H1 (cell line): Measurements from ENCODE around the gene NGFR. TPM values are rescaled to one million over a fixed set of nuclear protein-coding genes. Genes with fewer than 3 reads are reported as not detected.

ENCODE experiments used
- POLR2AphosphoS5 ChIP-seq: IDR thresholded peaks from 2 replicates; pipeline ENCODE4 v1.6.1; 2011; ENCODE audit warnings: low read depth, low read length
- polyA plus RNA-seq, 7 experiments: library from polyadenylated mRNA; depleted of rRNA in 3 of 7; stranded (reverse) in 5 of 7; unstranded in 2 of 7; fragments of >200 nt in 5 of 7; fragments of 200-250 nt in 2 of 7; gene quantifications; 1 replicate in 5 of 7; 2 replicates in 1 of 7; 4 replicates in 1 of 7; pipeline versions ENCODE4 v1.2.1 to v1.2.3, GENCODE V29; 2011 to 2013; ENCODE audit warnings: missing spikeins in 2 of 7, mixed read lengths in 2 of 7
- total RNA-seq: library from RNA; stranded (reverse); fragmentation: NEBNext Ultra II Directional; extraction: Animal tissue kit (Norgen Biotek cat#: 25700); gene quantifications from 2 replicates; pipeline ENCODE4 v1.2.1, GENCODE V29; 2021
- TF ChIP-seq, protein P1 (sequence below): IDR thresholded peaks from 2 replicates; pipeline ENCODE4 v1.6.1; 2011; ENCODE audit warnings: low read length, improper control_type of control experiment

The NGFR gene
- total and polyA plus RNA-seq, 2 of the 8 experiments (the other 6 are each of a cell fraction or from before 2014, with no cell fraction given) = 8.1 to 10.3 TPM

DNA sequence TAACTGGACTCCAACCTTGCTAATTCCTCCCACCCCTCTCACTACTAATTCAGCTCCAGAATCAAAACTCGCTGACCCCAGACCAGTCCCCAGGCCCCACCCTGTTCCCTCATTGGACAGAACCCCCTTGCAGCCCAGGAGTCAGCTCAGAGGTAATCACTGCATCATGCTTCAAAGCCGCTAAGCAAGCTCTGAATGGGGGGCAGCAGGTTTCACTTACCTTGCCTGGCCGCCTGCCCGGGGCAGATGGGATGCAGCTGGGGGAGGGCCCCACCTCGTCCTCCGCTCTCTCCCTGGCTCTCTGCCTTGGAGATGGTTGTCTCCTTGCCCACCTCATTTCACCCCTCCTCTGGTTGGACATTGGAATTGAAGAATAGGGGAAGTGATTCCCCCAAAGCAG, 4.8 kb upstream of the NGFR start (continued):
- no peak for TF ChIP-seq POLR2AphosphoS5
- TF ChIP-seq, protein P1, sequence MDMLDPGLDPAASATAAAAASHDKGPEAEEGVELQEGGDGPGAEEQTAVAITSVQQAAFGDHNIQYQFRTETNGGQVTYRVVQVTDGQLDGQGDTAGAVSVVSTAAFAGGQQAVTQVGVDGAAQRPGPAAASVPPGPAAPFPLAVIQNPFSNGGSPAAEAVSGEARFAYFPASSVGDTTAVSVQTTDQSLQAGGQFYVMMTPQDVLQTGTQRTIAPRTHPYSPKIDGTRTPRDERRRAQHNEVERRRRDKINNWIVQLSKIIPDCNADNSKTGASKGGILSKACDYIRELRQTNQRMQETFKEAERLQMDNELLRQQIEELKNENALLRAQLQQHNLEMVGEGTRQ = no peak
